CD4-positive, alpha-beta T cell treated with Interleukin-6 for 4 hours (primary cell): ENCODE data around the gene MYLK.

Source experiments
- DNase-seq: peaks from one replicate; pipeline ENCODE4 v3.0.0-alpha.2; 2020; ENCODE audit warnings: mixed read lengths

MYLK gene

DNA sequence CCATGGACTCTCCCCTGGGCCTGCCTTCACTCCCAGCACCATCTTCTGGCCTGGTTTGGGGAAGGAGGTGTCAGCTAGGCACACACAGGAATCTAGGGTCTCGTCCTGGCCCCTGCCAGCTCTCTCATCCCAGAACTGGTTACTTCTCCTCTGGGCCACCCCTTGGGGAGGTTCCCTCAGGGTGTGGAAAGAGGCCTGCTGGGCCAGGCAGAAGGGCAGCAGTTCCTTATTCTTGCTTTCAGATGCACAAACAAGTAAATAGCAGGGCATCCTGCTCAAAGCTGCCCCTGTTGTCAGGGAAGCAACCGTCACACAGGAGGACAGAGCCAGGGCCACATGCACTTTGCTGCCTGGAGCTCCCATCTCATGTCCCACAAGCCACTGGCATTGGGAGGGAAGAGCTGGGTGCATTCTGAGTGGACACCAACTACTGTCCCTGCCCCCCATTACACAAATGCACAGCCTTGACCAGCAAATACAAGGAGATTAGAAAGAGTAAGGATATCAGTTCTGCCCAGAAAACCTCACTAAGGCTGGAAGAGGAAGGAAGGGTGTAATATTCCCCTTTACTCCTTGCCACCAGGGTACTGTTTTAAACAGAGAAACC is 190.4 kb downstream of the MYLK start:
- no peak for DNase-seq

DNA sequence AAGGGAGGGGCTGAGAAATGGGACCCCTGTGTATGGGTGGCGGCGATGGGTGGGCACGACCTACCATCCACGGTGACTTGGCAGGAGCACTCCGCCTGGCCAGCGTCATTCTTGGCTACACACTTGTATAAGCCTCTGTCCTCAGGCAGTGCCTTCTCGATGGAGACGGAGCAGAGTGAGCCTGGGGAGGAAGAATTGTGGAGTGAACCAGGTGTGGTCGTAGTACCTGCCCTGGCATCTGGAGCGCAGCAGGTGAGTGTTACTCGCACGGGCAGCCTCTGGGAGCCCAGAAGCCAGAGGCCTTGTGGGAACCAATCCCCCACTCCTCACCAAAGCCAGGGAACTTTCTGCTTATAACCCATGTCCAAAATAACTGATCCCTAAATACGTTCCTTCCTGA is 191.5 kb downstream of the MYLK start:
- DNase-seq, result no peak

DNA sequence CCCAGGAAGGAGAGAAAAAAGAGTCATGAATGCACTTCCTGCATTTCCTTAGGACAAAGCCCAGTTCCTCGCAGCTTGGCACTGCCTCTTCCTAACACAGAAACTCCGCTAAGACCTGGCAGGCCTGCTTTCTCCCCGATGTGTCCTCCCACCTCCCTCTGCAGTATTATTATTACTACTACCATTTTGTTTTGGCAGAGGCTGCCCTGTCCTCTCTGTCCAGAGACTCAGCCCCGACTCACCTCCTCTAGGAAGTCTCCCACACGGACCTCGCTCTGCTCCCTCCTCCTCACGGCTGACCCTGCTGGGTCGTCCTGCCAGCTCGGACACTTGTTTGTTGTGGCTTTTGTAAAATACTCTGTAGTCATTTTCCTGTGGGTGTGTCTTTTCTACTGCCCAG is 192.1 kb downstream of the MYLK start:
- no peak for DNase-seq

DNA sequence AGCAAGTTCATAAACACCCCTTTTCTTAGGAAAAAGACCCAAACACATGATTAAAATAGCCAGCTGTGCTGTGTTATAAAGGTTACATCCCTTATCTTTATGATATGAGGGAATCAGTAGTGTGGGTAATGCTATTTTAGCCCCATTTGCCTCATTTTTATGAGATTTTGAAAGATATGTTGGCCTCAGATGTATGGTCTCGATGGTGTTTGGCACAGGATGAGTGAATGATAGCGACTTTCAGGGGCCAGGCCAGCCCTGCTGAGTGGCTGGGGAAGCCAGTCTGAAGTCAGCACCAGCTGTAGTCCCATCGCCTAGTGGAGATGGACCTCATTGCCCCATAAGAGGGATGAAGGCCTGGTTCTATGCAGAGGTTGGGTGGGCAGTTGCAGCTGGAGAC is 194.3 kb downstream of the MYLK start:
- DNase-seq, result no peak

GRCh38 chr3:123688241-123688747 is 195.8 kb downstream of the MYLK start:
- no peak for DNase-seq

DNA sequence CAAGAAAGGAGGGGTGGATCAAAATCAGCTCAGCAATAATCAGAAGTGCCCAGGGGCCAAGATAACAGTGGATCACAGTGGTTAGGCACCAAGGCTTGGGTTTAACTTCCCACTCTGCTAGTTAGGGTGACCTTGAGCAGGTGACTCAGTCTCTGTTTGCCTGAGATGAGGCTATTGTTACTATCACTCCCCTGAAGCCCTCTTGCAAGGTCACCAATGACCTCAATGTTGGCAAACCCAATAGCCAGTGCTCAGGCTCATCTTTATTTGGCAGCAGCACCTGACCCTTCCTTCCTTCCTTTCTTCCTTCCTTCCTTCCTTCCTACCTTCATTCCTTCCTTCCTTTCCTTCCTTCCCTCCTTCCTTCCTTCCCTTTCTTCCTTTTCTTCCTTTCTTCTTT is 196.8 kb downstream of the MYLK start:
- no peak for DNase-seq

GRCh38 chr3:123686251-123686650 is 197.9 kb downstream of the MYLK start:
- no peak for DNase-seq

GRCh38 chr3:123685780-123686179 is 198.4 kb downstream of the MYLK start:
- no peak for DNase-seq

DNA sequence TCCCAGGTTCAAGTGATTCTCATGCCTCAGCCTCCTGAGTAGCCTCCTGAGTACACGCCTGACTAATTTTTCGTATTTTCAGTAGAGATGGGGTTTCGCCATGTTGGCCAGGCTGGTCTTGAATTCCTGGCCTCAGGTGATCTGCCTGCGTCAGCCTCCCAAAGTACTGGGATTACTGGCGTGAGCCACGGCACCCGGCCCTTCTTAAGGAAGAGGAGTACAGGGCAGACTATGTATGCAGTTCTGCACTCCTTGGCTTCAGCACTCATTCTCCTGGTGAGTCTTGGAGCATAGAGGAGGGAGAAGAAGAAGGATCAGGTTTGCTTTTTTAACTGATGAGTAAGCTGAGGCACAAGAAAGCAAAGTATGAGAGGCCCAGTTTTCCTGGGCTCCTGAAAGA is 199.5 kb downstream of the MYLK start:
- no peak for DNase-seq

DNA sequence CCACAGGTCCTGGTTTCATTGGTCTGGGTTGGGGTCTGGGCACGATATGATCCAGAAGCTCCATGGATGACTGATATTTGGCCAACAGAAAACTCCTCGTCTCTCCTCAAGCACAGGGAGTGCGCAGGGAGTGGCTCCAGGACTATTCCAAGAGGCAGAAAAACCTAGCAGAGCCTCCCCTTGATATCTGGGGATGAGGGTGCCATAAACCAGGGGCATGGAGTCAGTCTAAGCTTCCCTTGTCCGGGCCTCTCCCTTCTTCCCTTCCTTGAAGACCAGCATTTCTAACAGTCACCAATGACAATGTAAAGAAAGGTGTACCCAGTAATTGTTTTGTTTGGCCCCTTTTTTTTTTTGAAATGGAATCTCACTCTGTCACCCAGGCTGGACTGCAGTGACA is 199.9 kb downstream of the MYLK start:
- DNase-seq, result no peak

DNA sequence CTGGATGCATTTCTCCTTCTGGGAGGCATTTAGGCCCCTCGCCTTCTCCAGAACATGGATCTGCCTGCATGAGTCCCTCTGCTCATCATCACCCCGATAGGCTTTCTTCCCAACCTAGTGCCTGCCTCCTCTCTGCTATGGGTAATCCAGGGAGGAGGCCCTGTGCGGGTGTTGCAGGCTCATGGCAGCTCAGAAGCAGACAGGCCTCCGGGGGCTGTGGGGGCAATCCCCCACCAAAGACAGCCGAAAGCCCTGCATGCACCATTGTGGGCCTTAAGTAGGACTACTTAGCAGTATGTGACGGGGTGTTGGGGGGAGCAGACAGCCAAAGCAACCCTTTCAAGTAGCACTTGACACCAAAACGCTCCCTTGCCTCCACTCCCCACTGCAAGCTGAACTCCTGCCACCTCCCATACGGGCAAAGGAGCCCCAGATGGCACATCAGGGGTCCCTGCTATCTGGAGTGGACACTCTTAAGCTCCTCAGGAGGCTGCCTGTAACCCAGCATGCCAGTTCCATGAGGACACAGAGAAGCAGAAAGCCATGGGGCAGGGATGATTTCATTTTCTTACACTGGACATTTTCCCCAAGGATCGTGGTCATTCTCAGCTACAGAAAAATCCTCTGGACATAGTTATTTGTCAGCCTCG is 200.5 kb downstream of the MYLK start:
- DNase-seq, result no peak

- DNase-seq, result no peak
Measured at GRCh38 chr3:123682781-123683504, 201.2 kb downstream of the MYLK start.

GRCh38 chr3:123682302-123682701 is 201.8 kb downstream of the MYLK start:
- DNase-seq, result no peak

GRCh38 chr3:123679712-123680386 is 204.3 kb downstream of the MYLK start:
- DNase-seq, result no peak

DNA sequence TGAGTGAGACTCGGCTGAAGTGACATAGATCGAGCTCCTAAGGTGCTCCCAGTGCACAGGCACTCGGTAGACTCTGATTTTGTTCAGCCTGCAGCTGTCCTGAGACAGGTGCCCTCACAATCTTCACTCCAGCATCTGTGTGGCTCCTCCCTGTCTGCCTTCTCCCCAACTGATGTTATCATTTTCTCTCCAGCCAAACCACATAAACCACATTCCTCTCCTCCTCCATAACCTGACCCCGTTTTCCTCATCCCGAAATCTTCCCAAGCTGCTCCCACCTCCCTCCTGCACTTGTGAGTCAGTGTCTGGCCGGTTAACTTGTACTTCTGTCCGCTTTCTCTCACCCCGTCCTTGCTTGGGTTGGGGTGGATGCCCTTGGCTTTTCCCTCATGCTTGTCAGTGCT is 206.0 kb downstream of the MYLK start:
- no peak for DNase-seq

- no peak for DNase-seq
Measured at GRCh38 chr3:123672429-123673146, 211.5 kb downstream of the MYLK start.

GRCh38 chr3:123670743-123671142 is 213.4 kb downstream of the MYLK start:
- no peak for DNase-seq

- no peak for DNase-seq
Measured at GRCh38 chr3:123668906-123669305, 215.2 kb downstream of the MYLK start.

DNA sequence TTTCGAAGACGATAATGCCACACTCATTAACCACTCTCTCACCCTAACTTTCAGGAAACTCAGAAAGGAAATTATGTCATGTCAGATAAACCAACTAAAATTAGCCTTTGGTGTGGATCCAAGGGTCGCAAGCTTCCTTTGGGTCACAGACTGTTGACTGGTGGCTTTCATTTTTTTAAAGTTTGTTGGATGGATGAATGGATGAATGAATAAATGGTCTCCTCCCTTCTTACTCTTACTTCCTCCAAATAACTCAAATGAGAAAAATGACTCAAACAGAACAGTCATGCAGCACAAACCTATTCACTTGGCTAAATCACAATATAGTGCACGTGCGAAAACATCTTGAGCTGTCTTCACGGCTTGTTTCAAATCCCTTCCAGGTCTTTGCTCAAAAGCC is 216.3 kb downstream of the MYLK start:
- no peak for DNase-seq

DNA sequence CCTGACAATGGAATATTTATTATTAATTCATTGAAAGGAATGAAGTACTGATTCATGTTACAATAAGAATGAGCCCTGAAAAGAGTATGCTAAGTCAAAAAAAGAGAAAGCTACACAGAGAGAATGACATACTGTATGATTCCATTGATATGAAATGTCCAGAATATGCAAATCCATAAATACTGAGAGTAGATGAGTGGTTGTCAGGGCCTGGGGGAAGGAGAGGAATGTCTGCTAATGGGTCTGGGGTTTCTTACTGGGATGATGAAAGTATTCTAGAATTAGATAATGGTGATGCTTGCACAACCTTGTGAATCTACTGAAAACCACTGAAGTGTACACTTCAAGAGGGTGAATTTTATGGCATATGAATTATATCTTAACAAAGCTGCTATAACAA is 219.4 kb downstream of the MYLK start:
- no peak for DNase-seq

DNA sequence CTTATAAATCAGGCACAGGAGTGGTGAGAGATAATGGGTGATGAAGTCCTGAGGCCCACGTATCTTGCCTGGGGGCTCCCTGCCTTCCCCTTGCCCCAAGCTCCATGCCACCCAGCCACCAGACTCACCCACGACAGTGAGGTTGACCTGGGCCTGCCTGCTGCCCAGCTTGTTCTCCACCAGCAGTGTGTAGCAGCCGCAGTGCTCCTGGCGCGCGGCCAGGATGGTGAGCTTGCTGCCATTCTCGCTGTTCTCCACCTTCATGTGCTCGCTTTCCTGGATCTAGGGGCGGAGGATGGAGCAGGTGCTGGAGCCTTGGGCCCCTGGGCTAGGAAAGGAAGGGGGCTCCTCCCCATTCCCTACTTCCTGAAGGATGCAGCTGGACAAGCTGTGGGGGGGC is 220.2 kb downstream of the MYLK start:
- DNase-seq, result no peak

- no peak for DNase-seq
Measured at GRCh38 chr3:123661973-123662372, 222.2 kb downstream of the MYLK start.

- no peak for DNase-seq
Measured at GRCh38 chr3:123660900-123661299, 223.2 kb downstream of the MYLK start.
